ENCODE data around the gene DAB2.

DNA sequence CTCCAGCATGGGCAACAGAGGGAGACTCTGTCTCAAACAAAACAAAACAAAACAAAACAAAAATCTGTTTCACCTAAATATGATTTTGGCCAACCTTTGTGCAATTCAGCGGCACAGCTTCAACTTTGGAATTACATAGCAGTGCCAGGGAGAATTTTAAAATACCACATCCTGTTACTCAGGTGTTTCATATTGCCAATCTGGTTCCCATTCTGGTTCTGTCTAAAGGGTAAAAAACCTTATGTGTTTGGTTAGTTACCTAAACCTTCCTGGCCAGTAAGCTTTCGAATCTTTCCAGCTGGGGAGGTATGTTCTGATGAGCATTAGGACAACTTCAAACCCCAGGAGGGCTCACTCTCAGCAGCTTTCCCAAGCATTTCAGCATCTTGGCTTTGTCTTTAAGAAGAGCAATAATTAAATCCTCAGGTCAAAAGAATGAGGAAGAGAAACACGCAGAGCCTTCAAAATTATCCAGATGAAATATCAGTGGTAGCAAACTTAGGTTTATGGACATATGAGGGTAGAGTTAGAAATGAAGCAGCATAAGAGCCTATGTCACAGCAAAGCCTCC lies 2.7 kb downstream of the DAB2 start:
- no peak for TF ChIP-seq EZH2phosphoT487 (IDR thresholded peaks at IDR 0.05; ENCODE audit: borderline replicate concordance, low read length)
- TF ChIP-seq, protein P1, sequence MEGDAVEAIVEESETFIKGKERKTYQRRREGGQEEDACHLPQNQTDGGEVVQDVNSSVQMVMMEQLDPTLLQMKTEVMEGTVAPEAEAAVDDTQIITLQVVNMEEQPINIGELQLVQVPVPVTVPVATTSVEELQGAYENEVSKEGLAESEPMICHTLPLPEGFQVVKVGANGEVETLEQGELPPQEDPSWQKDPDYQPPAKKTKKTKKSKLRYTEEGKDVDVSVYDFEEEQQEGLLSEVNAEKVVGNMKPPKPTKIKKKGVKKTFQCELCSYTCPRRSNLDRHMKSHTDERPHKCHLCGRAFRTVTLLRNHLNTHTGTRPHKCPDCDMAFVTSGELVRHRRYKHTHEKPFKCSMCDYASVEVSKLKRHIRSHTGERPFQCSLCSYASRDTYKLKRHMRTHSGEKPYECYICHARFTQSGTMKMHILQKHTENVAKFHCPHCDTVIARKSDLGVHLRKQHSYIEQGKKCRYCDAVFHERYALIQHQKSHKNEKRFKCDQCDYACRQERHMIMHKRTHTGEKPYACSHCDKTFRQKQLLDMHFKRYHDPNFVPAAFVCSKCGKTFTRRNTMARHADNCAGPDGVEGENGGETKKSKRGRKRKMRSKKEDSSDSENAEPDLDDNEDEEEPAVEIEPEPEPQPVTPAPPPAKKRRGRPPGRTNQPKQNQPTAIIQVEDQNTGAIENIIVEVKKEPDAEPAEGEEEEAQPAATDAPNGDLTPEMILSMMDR (conservative IDR thresholded peaks at IDR 0.05; ENCODE audit: low read depth, low read length), result no peak
